Left ventricle myocardium inferior (tissue), 1 donor: ENCODE measurements around the gene FNDC11. TPM values are rescaled to one million over a fixed set of nuclear protein-coding genes. Genes with fewer than 3 reads are reported as not detected.

ENCODE experiments used
- DNase-seq: peaks from one replicate; pipeline ENCODE4 v3.0.0-alpha.2; 2020
- H3K27ac ChIP-seq: fragments of 200-600 bp; replicated peaks from 2 replicates; pipeline ENCODE4 v1.8.0; 2021
- H3K27me3 ChIP-seq: fragments of 200-600 bp; 2 replicates; pipeline ENCODE4 v1.8.0; 2021; ENCODE audit warnings: low read depth
- H3K36me3 ChIP-seq: fragments of 200-600 bp; 2 replicates; pipeline ENCODE4 v1.8.0; 2021
- H3K4me1 ChIP-seq: fragments of 200-600 bp; 2 replicates; pipeline ENCODE4 v1.8.0; 2021
- H3K4me3 ChIP-seq: fragments of 200-600 bp; 2 replicates; pipeline ENCODE4 v1.8.0; 2021; ENCODE audit warnings: mild to moderate bottlenecking, moderate library complexity
- H3K9me3 ChIP-seq: fragments of 200-600 bp; replicated peaks from 2 replicates; pipeline ENCODE4 v1.8.0; 2021
- CTCF ChIP-seq: fragments of 200-600 bp; IDR thresholded peaks from 2 replicates; pipeline ENCODE4 v1.8.0; 2021; ENCODE audit warnings: antibody characterized with exemption, mild to moderate bottlenecking, borderline replicate concordance
- intact Hi-C: fragments of 100-400 bp; cut with micrococcal nuclease; formaldehyde crosslinking; loops from one replicate; pipeline ENCODE4 v1.11.0; 2022
- total RNA-seq: library from RNA; stranded (reverse); fragmentation: NEBNext Ultra II Directional; extraction: Animal tissue kit (Norgen Biotek cat#: 25700); gene quantifications from one replicate; pipeline ENCODE4 v1.2.1, GENCODE V29; 2021
- donor health status: DM: no; HTN: yes; CAD: no; lungs with severe emphysema.

Gene FNDC11
- total RNA-seq, 1 donor from 2014 or later = 0.14 TPM

GRCh38 chr20:63587776-63588591, 34.0 kb downstream of the FNDC11 start:
- intact Hi-C loops = no loop called here
- H3K27ac ChIP-seq = peak overlapping the region; percentile 16
- H3K27me3 ChIP-seq = no peaks in the 10 kb centered on the region
- no peak overlapping the region for H3K4me3 ChIP-seq
- peaks cover 50% of the 10 kb centered on the region for H3K36me3 ChIP-seq
- no peaks in the 10 kb centered on the region for H3K9me3 ChIP-seq
- DNase-seq = no peak
- TF ChIP-seq CTCF = no peak
- H3K4me1 ChIP-seq = peaks cover 10% of the 10 kb centered on the region

- peaks cover 56% of the 10 kb centered on the region for H3K36me3 ChIP-seq
- no peak overlapping the region for H3K27ac ChIP-seq
Observed at GRCh38 chr20:63588641-63589041, 34.7 kb downstream of the FNDC11 start.

GRCh38 chr20:63589261-63590217, 35.6 kb downstream of the FNDC11 start:
- Histone ChIP-seq H3K4me3 (no peak overlapping the region), H3K4me1 (peaks cover 10% of the 10 kb centered on the region), H3K36me3 (peaks cover 65% of the 10 kb centered on the region), H3K27ac (no peak overlapping the region), H3K9me3 (no peaks in the 10 kb centered on the region), H3K27me3 (no peaks in the 10 kb centered on the region)
- intact Hi-C loops = no loop called here
- DNase-seq = no peak
- TF ChIP-seq CTCF = no peak

More at GRCh38 chr20:63588641-63589041, 34.7 kb downstream of the FNDC11 start:
- no peak for TF ChIP-seq CTCF
- no peak overlapping the region for H3K4me3 ChIP-seq
- peaks cover 10% of the 10 kb centered on the region for H3K4me1 ChIP-seq
- no peak for DNase-seq
- intact Hi-C loops = no loop called here
- H3K27me3 ChIP-seq = no peaks in the 10 kb centered on the region
- H3K9me3 ChIP-seq = no peaks in the 10 kb centered on the region

GRCh38 chr20:63590218-63591146, 36.5 kb downstream of the FNDC11 start:
- Histone ChIP-seq H3K4me1 (peaks cover 10% of the 10 kb centered on the region), H3K36me3 (peaks cover 73% of the 10 kb centered on the region), H3K9me3 (no peaks in the 10 kb centered on the region), H3K4me3 (no peak overlapping the region), H3K27ac (no peak overlapping the region), H3K27me3 (no peaks in the 10 kb centered on the region)
- intact Hi-C loops = no loop called here
- no peak for DNase-seq
- TF ChIP-seq CTCF = no peak

GRCh38 chr20:63591147-63591533, 37.2 kb downstream of the FNDC11 start:
- H3K27me3 ChIP-seq = no peaks in the 10 kb centered on the region
- H3K27ac ChIP-seq = no peak overlapping the region
- H3K4me3 ChIP-seq = no peak overlapping the region
- peaks cover 7% of the 10 kb centered on the region for H3K4me1 ChIP-seq
- no peaks in the 10 kb centered on the region for H3K9me3 ChIP-seq
- no peak for TF ChIP-seq CTCF
- intact Hi-C loops = no loop called here
- DNase-seq = no peak
- peaks cover 78% of the 10 kb centered on the region for H3K36me3 ChIP-seq
